Skin epidermis (tissue), 12 donors: ENCODE results near the gene STRIP1.

Experiments
- H3K27ac ChIP-seq, 21 experiments: fragments of 200-600 bp; sonication (generic) in 11 of 21; one replicate each; pipeline ENCODE4 v1.5.0; 2020; ENCODE audit warnings: mild to moderate bottlenecking in 3 of 21, inconsistent platforms in 2 of 21, moderate library complexity in 2 of 21
- H3K4me3 ChIP-seq, 7 experiments: fragments of 200-600 bp; sonication (generic) in 2 of 7; one replicate each; pipeline ENCODE4 v1.5.0; 2020; ENCODE audit warnings: inconsistent platforms in 2 of 7, mild to moderate bottlenecking in 2 of 7, moderate library complexity in 1 of 7

STRIP1 gene

GRCh38 chr1:110048240-110048639 is 13.8 kb downstream of the STRIP1 start:
- Histone ChIP-seq H3K27ac (no peak overlapping the region), H3K4me3 (no peak overlapping the region)

- Histone ChIP-seq H3K27ac (peak overlapping the region in 2 of 21 experiments; percentile 5 to 14), H3K4me3 (no peak overlapping the region)
Measured at GRCh38 chr1:110048923-110049601, 14.6 kb downstream of the STRIP1 start.

GRCh38 chr1:110049801-110050601 is 15.6 kb downstream of the STRIP1 start:
- Histone ChIP-seq H3K27ac (peak overlapping the region in 3 of 21 experiments; percentile 14 to 38 (median 26)), H3K4me3 (no peak overlapping the region)

- Histone ChIP-seq H3K27ac (peak overlapping the region in 2 of 21 experiments; percentile 26 to 38), H3K4me3 (no peak overlapping the region)
Measured at GRCh38 chr1:110050602-110051261, 16.3 kb downstream of the STRIP1 start.

- H3K27ac ChIP-seq = no peak overlapping the region
- H3K4me3 ChIP-seq = no peak overlapping the region
Measured at GRCh38 chr1:110051262-110051648, 16.8 kb downstream of the STRIP1 start.

GRCh38 chr1:110053552-110054428 is 19.4 kb downstream of the STRIP1 start:
- H3K4me3 ChIP-seq = no peak overlapping the region
- no peak overlapping the region for H3K27ac ChIP-seq

- Histone ChIP-seq H3K4me3 (no peak overlapping the region), H3K27ac (peak overlapping the region in 1 of 21 experiments; percentile 49)
Measured at GRCh38 chr1:110055493-110056284, 21.3 kb downstream of the STRIP1 start.

GRCh38 chr1:110056285-110056683 is 21.9 kb downstream of the STRIP1 start:
- Histone ChIP-seq H3K4me3 (no peak overlapping the region), H3K27ac (peak overlapping the region in 2 of 21 experiments; percentile 5 to 49)

GRCh38 chr1:110056776-110057175 is 22.4 kb downstream of the STRIP1 start:
- H3K27ac ChIP-seq = peak overlapping the region in 6 of 21 experiments; percentile 5 to 72 (median 34)
- no peak overlapping the region for H3K4me3 ChIP-seq

GRCh38 chr1:110057963-110058518 is 23.6 kb downstream of the STRIP1 start:
- Histone ChIP-seq H3K4me3 (no peak overlapping the region), H3K27ac (peak overlapping the region in 2 of 21 experiments; percentile 35 to 72)

GRCh38 chr1:110058591-110058990 is 24.2 kb downstream of the STRIP1 start:
- Histone ChIP-seq H3K4me3 (no peak overlapping the region), H3K27ac (no peak overlapping the region)

- H3K4me3 ChIP-seq = no peak overlapping the region
- no peak overlapping the region for H3K27ac ChIP-seq
Measured at GRCh38 chr1:110059133-110059863, 24.9 kb downstream of the STRIP1 start.

- H3K27ac ChIP-seq = no peak overlapping the region
Measured at GRCh38 chr1:110060034-110060661, 25.7 kb downstream of the STRIP1 start.

GRCh38 chr1:110060662-110061060 is 26.2 kb downstream of the STRIP1 start:
- no peak overlapping the region for H3K27ac ChIP-seq
- H3K4me3 ChIP-seq = no peak overlapping the region

More at GRCh38 chr1:110060034-110060661, 25.7 kb downstream of the STRIP1 start:
- no peak overlapping the region for H3K4me3 ChIP-seq

GRCh38 chr1:110061341-110061740 is 26.9 kb downstream of the STRIP1 start:
- H3K27ac ChIP-seq = no peak overlapping the region
- H3K4me3 ChIP-seq = no peak overlapping the region

GRCh38 chr1:110062612-110063011 is 28.2 kb downstream of the STRIP1 start:
- Histone ChIP-seq H3K4me3 (no peak overlapping the region), H3K27ac (no peak overlapping the region)

- no peak overlapping the region for H3K27ac ChIP-seq
- no peak overlapping the region for H3K4me3 ChIP-seq
Measured at GRCh38 chr1:110063781-110064180, 29.4 kb downstream of the STRIP1 start.
